Body of pancreas (tissue), 4 donors: ENCODE measurements around the gene PDPK1.
"Not testable (repeated sequence)": the region's sequence is repeated elsewhere in the genome, so short reads cannot be mapped to it uniquely, and the experiment has no call there.

Experiments
- POLR2A ChIP-seq, 3 donors: fragments of 450-650 bp; IDR thresholded peaks; one replicate each; pipeline ENCODE4 v1.6.1; 2016; ENCODE audit warnings: antibody characterized with exemption in 3 of 3, mild to moderate bottlenecking in 2 of 3
- TF ChIP-seq, protein P1 (sequence below), 7 experiments: fragments of 450-650 bp in 4 of 7; fragments of 200-600 bp in 3 of 7; sonication (generic) in 3 of 7; IDR thresholded peaks; one replicate each; pipeline ENCODE4 v1.5.1; 2016 to 2019; ENCODE audit warnings: antibody characterized with exemption in 7 of 7

DNA sequence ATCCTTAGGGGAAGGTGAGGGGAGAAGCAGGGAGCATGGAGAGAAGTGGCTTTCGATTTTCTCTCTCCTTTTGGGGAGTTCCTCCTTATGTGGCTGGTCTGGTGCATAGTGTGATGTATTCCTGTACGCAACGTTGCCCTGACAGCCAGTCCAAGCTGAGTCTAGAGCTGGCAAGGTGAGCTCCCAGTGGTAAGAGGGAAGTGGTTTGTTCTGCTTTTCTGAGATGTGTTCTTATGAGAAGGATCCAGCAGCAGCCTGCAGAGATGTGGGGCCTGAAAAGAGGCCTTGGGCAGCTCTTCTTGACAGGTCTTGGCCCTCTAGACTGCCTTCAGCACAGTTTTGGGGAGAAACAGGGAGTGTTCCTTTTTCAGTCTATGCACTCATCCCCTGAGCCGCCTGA lies 3.1 kb downstream of the PDPK1 start:
- TF ChIP-seq, protein P1, sequence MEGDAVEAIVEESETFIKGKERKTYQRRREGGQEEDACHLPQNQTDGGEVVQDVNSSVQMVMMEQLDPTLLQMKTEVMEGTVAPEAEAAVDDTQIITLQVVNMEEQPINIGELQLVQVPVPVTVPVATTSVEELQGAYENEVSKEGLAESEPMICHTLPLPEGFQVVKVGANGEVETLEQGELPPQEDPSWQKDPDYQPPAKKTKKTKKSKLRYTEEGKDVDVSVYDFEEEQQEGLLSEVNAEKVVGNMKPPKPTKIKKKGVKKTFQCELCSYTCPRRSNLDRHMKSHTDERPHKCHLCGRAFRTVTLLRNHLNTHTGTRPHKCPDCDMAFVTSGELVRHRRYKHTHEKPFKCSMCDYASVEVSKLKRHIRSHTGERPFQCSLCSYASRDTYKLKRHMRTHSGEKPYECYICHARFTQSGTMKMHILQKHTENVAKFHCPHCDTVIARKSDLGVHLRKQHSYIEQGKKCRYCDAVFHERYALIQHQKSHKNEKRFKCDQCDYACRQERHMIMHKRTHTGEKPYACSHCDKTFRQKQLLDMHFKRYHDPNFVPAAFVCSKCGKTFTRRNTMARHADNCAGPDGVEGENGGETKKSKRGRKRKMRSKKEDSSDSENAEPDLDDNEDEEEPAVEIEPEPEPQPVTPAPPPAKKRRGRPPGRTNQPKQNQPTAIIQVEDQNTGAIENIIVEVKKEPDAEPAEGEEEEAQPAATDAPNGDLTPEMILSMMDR (IDR thresholded peaks at IDR 0.05), result not testable (repeated sequence)
- not testable (repeated sequence) for TF ChIP-seq POLR2A (IDR thresholded peaks at IDR 0.05)
